ENCODE data around the gene IKBKE.

DNA sequence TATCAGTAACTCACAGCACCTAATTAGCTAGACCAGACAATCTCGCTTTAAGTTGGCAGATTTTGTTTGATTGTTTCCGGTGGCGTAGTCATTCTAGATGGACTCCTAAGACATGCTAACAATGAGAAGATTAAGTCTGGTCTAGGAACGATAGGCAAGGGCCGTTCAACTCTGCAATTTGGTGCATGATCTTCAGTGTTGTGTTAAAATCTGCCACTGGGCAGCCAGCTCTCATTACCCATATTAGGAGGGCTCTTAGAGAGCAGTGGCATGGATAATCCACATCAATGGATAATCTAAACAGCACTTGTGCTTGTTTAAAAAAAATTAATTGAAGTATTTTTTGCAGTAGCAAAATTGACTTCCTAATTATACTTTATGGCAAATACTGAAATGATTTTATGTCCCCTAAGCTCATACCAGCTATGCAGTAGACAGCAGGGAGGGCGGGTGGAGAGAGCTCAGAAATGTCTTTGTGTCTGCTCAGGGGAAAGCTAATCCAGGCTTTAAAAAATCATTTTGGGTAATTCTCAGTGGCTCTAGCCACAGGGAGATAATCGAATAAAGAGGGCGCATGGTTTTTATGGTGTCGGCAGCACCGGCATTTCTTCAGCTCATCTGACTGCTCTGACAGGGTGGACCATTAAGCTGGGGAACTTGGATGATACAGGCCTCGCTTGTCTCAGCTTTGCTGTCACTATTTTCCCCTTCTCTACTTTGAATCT lies 48.5 kb upstream of the IKBKE start:
- no peak for TF ChIP-seq CTCF (IDR thresholded peaks at IDR 0.05; ENCODE audit: poor library complexity, severe bottlenecking)
- no peak for TF ChIP-seq POLR2AphosphoS5 (IDR thresholded peaks at IDR 0.05)
- TF ChIP-seq MXI1 (conservative IDR thresholded peaks at IDR 0.05; ENCODE audit: poor library complexity, severe bottlenecking), result no peak
- TF ChIP-seq RAD21 (conservative IDR thresholded peaks at IDR 0.05), result no peak
